K562 (cell line): ENCODE results near the gene CSF1. TPM values are rescaled to one million over a fixed set of nuclear protein-coding genes. Genes with fewer than 3 reads are reported as not detected.

ENCODE experiments used
- ARID1B ChIP-seq: fragments of 450-650 bp; IDR thresholded peaks from 2 replicates; pipeline ENCODE4 v1.6.1; 2016; ENCODE audit warnings: antibody characterized with exemption, mild to moderate bottlenecking, inconsistent platforms
- BCLAF1 ChIP-seq, 2 experiments: fragments of 450-650 bp in 1 of 2; IDR thresholded peaks; 2 replicates each; pipeline ENCODE4 v1.6.1; 2011 to 2017; ENCODE audit warnings: low read depth in 2 of 2, antibody characterized with exemption in 1 of 2, borderline replicate concordance in 1 of 2, low read length in 1 of 2, mild to moderate bottlenecking in 1 of 2, mixed read lengths in 1 of 2; ENCODE audit not compliant: control insufficient read depth in 1 of 2
- DMBX1 ChIP-seq: fragments of 250-450 bp; sonication (Bioruptor Pico); IDR thresholded peaks from 2 replicates; pipeline ENCODE4 v1.8.0; 2022; ENCODE audit warnings: inconsistent platforms, mild to moderate bottlenecking, moderate library complexity, borderline replicate concordance
- ETV1 ChIP-seq: fragments of 450-650 bp; conservative IDR thresholded peaks from 2 replicates; pipeline ENCODE4 v1.6.1; 2016; ENCODE audit warnings: missing genetic modification characterization, control low read depth, low read depth, missing compliant biosample characterization
- GABPB1 ChIP-seq: sonication (generic); formaldehyde crosslinking; IDR thresholded peaks from 2 replicates; pipeline ENCODE4 v1.8.0; 2022; ENCODE audit warnings: mild to moderate bottlenecking, missing genetic modification reagents
- HEY1 ChIP-seq: fragments of 250-450 bp; sonication (Bioruptor Pico); IDR thresholded peaks from 2 replicates; pipeline ENCODE4 v1.5.0; 2020; ENCODE audit warnings: mild to moderate bottlenecking, moderate library complexity, borderline replicate concordance
- MEF2D ChIP-seq: conservative IDR thresholded peaks from 2 replicates; pipeline ENCODE4 v1.6.1; 2016; ENCODE audit warnings: low read depth, missing genetic modification characterization, missing compliant biosample characterization
- OTX1 ChIP-seq: fragments of 450-650 bp; formaldehyde crosslinking; IDR thresholded peaks from 2 replicates; pipeline ENCODE4 v1.4.0; 2022; ENCODE audit warnings: mild to moderate bottlenecking
- POLR2AphosphoS5 ChIP-seq: IDR thresholded peaks from 2 replicates; pipeline ENCODE4 v1.6.1; 2011; ENCODE audit warnings: mild to moderate bottlenecking, low read depth, low read length, moderate library complexity; ENCODE audit not compliant: control insufficient read depth, insufficient read depth
- RNF2 ChIP-seq: sonication (generic); IDR thresholded peaks from 2 replicates; pipeline ENCODE4 v1.6.1; 2016
- SIN3B ChIP-seq: fragments of 450-650 bp; IDR thresholded peaks from 2 replicates; pipeline ENCODE4 v1.6.1; 2017; ENCODE audit warnings: low read depth, mild to moderate bottlenecking, moderate library complexity
- SP1 ChIP-seq: sonication (generic); formaldehyde crosslinking; IDR thresholded peaks from 2 replicates; pipeline ENCODE4 v1.8.1; 2022; ENCODE audit warnings: mild to moderate bottlenecking, missing genetic modification reagents
- STAT5A ChIP-seq: IDR thresholded peaks from 2 replicates; pipeline ENCODE4 v1.6.1; 2012; ENCODE audit warnings: low read length, inconsistent platforms, borderline replicate concordance
- TFE3 ChIP-seq: fragments of 450-650 bp; formaldehyde crosslinking; IDR thresholded peaks from 2 replicates; pipeline ENCODE4 v1.4.0; 2020; ENCODE audit warnings: mild to moderate bottlenecking, mixed read lengths
- TGIF2 ChIP-seq: sonication (generic); formaldehyde crosslinking; IDR thresholded peaks from 2 replicates; pipeline ENCODE4 v1.8.1; 2022; ENCODE audit warnings: mild to moderate bottlenecking, missing genetic modification reagents, moderate library complexity
- THRA ChIP-seq: fragments of 450-650 bp; IDR thresholded peaks from 2 replicates; pipeline ENCODE4 v1.6.1; 2017; ENCODE audit warnings: mild to moderate bottlenecking, moderate library complexity
- THRB ChIP-seq: fragments of 450-650 bp; formaldehyde crosslinking; conservative IDR thresholded peaks from 2 replicates; pipeline ENCODE4 v1.4.0; 2022; ENCODE audit warnings: mild to moderate bottlenecking, missing genetic modification characterization
- ZNF121 ChIP-seq: sonication (generic); formaldehyde crosslinking; conservative IDR thresholded peaks from 2 replicates; pipeline ENCODE4 v1.8.0; 2022; ENCODE audit warnings: missing genetic modification reagents
- ZNF239 ChIP-seq: fragments of 250-450 bp; sonication (Bioruptor Pico); IDR thresholded peaks from 2 replicates; pipeline ENCODE4 v1.4.0; 2020; ENCODE audit warnings: mild to moderate bottlenecking
- ZNF586 ChIP-seq: fragments of 450-650 bp; formaldehyde crosslinking; conservative IDR thresholded peaks from 2 replicates; pipeline ENCODE4 v1.4.0; 2020; ENCODE audit warnings: mild to moderate bottlenecking, moderate library complexity
- polyA plus RNA-seq, 8 experiments: library from polyadenylated mRNA; depleted of rRNA in 4 of 8; stranded (reverse) in 5 of 8; unstranded in 3 of 8; fragments of >200 nt; fragmentation: Nextera tagmentation in 2 of 8; fragmentation: Illumina TruSeq in 1 of 8; extraction: Ambion mirVana in 2 of 8; extraction: Trizol in 1 of 8; gene quantifications; 2 replicates each; pipeline versions ENCODE4 v1.2.1 to v1.2.3, GENCODE V29; 2011 to 2014; ENCODE audit warnings: inconsistent platforms in 1 of 8, missing spikeins in 1 of 8
- total RNA-seq, 7 experiments: library from RNA; depleted of rRNA in 6 of 7; stranded (reverse); fragments of >200 nt in 6 of 7; fragmentation: Illumina TruSeq in 2 of 7; extraction: Trizol in 2 of 7; gene quantifications; 2 replicates each; pipeline versions ENCODE4 v1.2.1 to v1.2.3, GENCODE V29; 2011 to 2021; ENCODE audit warnings: low replicate concordance in 1 of 7

CSF1 gene
- total and polyA plus RNA-seq, 9 of the 15 experiments (the other 6 are each of a cell fraction or from before 2014, with no cell fraction given) = 0.18 to 11.8 (median 2.8) TPM

DNA sequence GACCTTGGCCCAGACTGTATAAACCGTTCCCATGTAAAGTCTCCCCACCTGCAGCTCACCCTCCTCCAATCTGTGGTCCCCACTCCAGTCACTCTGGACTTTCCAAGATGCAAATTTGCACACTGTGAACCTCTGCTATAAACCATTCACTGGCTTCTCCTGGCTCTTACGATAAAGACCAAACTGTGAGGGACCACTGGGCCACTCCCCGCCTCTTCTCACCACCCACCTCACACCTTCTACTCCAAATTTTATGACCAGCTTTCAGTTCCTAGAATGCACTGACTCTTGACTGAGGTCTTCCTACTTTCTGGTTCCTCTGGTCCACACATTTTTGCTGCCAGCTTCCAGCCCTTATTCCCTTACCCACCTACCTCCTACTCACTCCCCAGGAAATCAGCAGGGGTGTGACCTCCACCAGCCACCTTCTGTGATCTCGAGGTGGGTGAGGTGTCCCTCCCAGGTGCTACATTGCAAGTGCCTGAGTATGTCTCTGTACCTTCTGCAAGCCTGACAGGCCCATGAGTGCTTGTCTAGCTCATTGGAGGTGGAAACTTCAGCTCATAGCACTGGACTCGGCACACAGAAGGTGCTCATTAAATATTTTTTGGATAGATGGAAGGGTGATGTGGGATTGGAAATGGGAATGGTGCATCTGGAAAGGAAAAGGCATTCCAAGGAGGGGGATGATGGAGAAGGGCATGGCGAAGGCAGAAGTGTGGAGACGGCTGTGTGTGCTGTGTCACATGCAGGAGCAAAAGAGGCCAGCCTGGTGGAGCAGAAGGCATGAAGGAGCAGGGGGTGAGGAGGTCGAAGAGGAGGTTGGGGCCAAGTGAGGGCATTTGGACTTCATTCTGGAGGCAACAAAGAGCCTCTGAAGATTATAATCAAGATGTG lies 15.6 kb upstream of the CSF1 start (continued):
- TF ChIP-seq GABPB1 (CRISPR knock-in tag) (no peak), THRA (no peak; the same call in 1 of the 2 replicates), ZNF239 (CRISPR knock-in tag) (no peak), ARID1B (no peak), HEY1 (no peak), BCLAF1 (IDR thresholded peaks at IDR 0.05; ENCODE audit: borderline replicate concordance in 1 of 2, control insufficient read depth in 1 of 2, low read depth in 2 of 2, low read length in 1 of 2) (no peak), ZNF121 (no peak), THRB (CRISPR knock-in tag) (peak; percentile 78; the same call in 1 of the 2 replicates), TGIF2 (CRISPR knock-in tag) (no peak), SIN3B (no peak), ZNF586 (0 out of 2 replicates have a peak, but pooled peaks have one; percentile 8), DMBX1 (peak; percentile 54; the same call in 1 of the 2 replicates), SP1 (CRISPR knock-in tag) (0 out of 2 replicates have a peak, but pooled peaks have one; percentile 1), POLR2AphosphoS5 (no peak), MEF2D (tag) (no peak), OTX1 (CRISPR knock-in tag) (peak; percentile 86), RNF2 (no peak), TFE3 (CRISPR knock-in tag) (no peak), ETV1 (no peak), STAT5A (no peak)
